GM18502 (cell line): Measurements from ENCODE around the gene CD1D.
A peak's percentile ranks its signal among the peaks of the same experiment; 100 is the strongest.

ENCODE experiments used
- ATAC-seq: cut with Tn5 transposase; IDR thresholded peaks from one replicate; pipeline ENCODE4 v1.9.1; 2021; ENCODE audit warnings: mild to moderate bottlenecking; ENCODE audit not compliant: unreplicated experiment, poor library complexity

CD1D gene

DNA sequence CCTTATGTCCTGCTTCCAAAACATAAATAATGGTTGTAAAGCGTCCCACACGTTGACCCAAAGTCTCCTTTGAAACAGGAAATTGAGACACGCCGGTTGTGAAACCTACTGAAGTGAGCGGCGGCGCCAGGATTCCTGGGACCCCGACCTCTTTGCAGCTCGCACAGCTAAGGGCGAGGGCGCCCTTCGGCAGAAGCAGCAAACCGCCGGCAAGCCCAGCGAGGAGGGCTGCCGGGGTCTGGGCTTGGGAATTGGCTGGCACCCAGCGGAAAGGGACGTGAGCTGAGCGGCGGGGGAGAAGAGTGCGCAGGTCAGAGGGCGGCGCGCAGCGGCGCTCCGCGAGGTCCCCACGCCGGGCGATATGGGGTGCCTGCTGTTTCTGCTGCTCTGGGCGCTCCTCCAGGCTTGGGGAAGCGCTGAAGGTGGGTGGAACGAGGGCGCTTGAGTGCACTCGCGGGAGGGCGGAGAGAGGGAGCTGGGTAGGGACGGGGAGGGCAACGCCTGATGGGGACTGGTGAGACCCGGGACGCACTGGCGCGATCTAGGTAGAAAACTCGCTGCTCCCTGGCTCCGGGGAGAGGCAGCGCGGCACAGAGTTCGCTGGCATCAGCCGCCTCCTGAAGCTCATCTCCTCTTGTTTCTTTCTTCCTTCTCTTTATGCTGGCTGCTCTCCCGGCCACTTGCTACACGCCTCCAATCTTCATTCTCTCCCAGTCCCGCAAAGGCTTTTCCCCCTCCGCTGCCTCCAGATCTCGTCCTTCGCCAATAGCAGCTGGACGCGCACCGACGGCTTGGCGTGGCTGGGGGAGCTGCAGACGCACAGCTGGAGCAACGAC is at the start of gene CD1D:
TSS of gene CD1D (plus strand) at position 155 of the 836 bp plus-strand sequence. CDS start at position 362, 207 bp downstream.
- ATAC-seq, result no peak

GRCh38 chr1:158131217-158131616 is 49.5 kb upstream of the CD1D start:
- ATAC-seq, result no peak

GRCh38 chr1:158140764-158141192 is 39.9 kb upstream of the CD1D start:
- ATAC-seq, result no peak

DNA sequence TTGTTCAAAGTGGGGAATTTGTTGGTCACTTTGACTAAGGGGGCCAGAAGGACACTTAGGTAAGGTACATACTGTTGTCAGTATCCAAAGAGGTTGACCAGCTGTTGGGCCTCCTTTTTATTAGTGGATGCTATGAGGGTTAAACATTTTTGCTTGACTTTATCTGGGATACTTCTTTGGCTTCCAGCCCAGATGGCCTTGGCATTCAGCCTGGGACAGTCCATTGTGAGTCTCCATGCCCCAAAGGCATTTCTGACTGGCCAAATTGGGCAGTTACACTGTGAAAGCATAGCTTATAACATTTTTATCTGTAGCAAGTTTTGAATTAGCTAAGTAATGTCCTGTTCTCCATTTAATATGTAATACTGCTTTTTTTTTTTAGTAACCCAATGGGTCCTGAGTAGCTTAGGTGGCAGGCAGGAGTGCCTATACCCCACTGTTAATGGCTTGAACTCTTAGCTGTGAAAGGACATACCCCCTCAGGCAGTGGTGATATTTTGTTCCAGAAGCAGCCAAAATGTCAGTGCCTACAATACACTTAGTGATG is 35.4 kb upstream of the CD1D start:
- no peak for ATAC-seq

DNA sequence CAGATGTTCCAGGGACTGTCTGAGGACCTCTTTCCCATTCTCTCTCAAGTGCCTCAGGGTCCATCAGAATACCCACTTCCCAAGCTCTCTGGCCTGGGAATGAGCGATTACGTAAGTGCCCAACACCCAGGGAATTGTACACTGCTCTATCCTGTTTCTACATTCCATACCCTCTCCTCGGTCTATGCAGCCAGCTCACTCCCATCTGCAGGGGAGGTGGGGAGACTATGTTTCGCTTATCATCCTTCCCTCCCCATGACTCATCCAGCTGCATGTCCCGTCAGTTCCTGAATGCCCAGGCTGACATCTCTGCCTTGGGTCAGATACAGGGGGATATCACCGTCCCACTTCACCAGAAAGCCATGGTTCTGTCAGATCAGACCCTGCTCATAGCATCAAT is 34.5 kb upstream of the CD1D start:
- ATAC-seq, result no peak

DNA sequence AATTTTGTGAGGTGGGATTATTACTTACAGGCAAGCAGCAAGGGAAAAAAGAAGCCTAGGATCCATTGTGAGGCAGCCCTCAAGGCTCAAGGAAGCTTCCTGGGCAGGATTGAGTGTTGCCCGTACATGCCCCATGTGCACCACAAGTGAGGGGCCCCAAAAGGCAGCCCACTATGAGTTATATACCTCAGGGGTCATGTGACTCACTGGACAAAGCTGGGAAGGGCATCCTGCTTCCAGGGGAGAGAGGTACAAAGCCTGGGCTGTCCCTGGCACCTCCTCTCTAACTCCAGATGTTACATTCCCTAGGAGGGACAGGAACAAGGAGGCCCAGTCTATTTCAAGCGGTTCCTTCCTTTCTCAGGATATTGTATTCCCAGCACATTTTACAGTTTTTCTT is 34.0 kb upstream of the CD1D start:
- ATAC-seq, result no peak

DNA sequence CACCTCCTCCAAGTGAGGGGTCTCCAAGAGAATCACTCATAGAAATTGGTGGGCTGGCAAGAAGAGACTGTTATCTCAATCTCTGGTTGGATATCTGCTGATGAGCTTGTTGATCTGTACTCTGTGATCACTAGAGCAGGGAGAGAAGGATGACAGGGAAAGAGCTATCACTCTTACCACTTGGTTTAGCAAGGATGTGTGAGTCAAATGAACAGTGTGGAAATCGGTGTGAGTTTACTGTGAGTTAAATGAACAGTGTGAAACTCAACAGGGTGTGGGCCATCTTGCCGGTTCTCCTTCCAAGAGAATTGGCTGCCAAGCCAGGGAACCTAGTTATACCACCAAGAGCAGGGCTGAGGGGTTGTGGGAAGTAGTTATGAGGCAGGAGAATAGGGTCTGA is 33.3 kb upstream of the CD1D start:
- ATAC-seq, result no peak

GRCh38 chr1:158147869-158148268 is 32.8 kb upstream of the CD1D start:
- ATAC-seq, result no peak

DNA sequence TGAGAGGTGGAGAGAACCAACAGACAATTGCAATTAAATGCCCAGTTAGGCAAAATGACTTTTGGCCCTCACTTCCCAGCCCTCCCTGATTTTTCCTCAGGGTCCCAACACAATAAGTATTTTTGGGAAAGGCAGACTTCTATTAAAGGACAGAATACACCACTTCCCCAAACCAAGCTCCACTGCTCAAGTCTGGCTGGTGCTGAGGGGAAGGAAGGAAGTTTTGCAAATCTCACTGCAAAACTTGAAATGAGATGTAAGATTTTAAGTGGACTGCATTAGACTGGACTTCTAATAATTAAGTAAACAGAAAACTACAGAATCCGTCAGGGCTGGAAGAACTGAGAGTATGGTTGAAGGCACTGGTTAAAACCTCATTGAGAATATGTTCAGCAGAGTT is 32.2 kb upstream of the CD1D start:
- ATAC-seq, result no peak

GRCh38 chr1:158149175-158149574 is 31.5 kb upstream of the CD1D start:
- ATAC-seq, result no peak

DNA sequence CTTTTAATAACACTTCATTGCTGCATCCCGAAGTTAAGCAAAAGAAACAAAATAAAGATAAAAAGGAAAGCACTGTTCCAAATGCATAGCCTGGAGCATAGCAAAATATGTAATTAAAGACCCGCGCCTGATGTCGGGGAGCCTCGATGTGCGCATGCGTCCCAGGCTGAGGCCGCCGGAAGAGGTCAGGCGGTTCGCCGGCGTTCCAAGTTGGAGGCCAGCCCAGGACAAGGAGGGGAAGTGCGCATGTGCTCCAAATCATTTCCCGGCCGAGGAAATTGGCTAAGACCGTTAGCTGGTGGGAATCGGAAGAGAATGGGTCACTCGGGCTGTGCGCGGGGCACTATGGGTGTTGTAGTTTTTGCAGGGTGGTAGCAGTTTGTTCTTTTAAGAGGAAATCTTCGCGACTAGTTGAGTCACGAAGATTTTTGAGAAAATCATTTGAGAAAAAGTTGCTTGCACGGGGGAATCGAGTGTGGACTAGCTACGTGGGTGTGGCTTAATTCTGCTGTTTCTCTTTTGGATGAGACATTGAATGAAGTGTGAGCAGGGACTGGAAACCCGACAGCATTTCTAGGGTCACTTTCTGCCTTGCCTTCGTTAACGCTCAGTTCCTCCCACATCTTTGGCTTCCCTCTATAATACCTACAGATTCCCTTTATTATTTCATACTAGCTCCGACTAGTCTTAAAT is 31.0 kb upstream of the CD1D start:
- peak; percentile 69 for ATAC-seq

GRCh38 chr1:158150523-158150922 is 30.2 kb upstream of the CD1D start:
- ATAC-seq, result no peak

GRCh38 chr1:158153179-158153578 is 27.5 kb upstream of the CD1D start:
- no peak for ATAC-seq

- no peak for ATAC-seq
Measured at GRCh38 chr1:158153746-158154444, 26.8 kb upstream of the CD1D start.

DNA sequence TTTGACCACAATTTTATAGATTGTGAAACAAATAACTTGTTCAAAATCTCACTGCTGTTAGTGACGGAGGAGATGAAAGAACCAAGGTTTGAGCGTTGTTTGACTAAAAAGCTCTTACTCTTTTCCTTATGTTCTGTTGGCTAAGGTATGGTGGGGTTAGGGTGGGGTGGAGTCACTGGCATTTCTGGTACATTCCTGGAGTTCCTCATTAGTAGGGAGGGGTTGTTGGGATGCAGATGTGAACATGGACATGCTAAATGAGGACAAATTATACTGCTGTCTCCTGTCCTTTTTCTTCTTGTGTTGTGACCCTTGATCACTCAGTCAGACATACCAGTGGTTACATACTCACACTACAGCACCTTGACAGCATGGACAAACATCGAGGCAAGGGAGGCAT is 26.2 kb upstream of the CD1D start:
- ATAC-seq, result no peak

- ATAC-seq, result no peak
Measured at GRCh38 chr1:158155673-158156072, 25.0 kb upstream of the CD1D start.

DNA sequence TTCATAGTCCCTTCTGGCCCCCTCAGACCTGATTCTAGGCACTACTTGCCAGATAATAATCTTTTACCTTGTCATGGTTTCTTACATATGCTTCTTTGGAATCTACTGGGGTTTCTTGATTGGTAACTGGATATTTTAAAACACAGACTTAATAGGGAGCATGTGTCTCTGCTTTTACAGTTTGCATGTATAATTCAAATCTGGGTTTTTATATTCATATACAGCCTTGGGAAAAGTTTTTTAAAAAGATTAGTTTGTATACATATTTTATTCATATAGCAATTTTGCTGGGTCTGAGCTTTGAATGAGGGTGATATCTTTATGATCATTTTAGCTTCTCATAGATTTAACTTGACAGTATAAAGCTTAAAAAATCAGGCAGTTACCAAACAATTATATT is 21.1 kb upstream of the CD1D start:
- no peak for ATAC-seq

- ATAC-seq, result no peak
Measured at GRCh38 chr1:158161446-158161845, 19.2 kb upstream of the CD1D start.

GRCh38 chr1:158163000-158163947 is 17.4 kb upstream of the CD1D start:
- peak; percentile 99 for ATAC-seq

DNA sequence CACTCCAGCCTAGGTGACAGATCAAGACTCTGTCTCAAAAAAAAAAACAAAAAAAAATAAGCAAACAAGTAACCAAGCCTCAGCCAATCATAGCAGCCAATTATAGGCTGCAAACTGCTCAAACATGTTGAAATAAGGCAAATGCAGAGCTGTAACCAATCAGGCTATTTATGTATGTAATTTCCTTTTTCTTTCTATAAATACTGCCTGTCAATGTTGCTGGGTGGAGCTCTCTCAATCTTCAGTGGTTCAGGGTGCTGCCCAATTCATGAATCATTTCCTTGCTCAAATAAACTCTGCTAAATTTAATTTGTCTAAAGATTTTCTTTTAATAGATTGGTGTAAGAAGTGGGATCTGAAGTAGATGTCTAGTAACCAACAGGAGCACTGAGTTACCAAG is 11.6 kb upstream of the CD1D start:
- no peak for ATAC-seq
